Measurements from ENCODE around the gene POPDC2. TPM values are rescaled to one million over a fixed set of nuclear protein-coding genes. Genes with fewer than 3 reads are reported as not detected.

Gene POPDC2
- total RNA-seq, 2 donors from 2014 or later = 8.7 to 26.5 TPM

GRCh38 chr3:119677641-119677934 is 17.2 kb upstream of the POPDC2 start:
- no peaks in the 10 kb centered on the region for H3K27me3 ChIP-seq (replicated peaks; ENCODE audit: insufficient read depth)
- H3K27ac ChIP-seq = peak overlapping the region; percentile 84 to 88
- intact Hi-C loops (cut with DNase I) = loop anchor here (5.0 to 10.0 kb wide), 3 partner anchors 40 to 215 kb away; partner anchors contain the start of genes TIMMDC1 and TMEM39A
- peaks cover 0 to 5% of the 10 kb centered on the region in 2 donors for H3K36me3 ChIP-seq
- TF ChIP-seq CTCF (IDR thresholded peaks at IDR 0.05) = no peak
- no peak for TF ChIP-seq POLR2AphosphoS5 (IDR thresholded peaks at IDR 0.05)
- no peak for TF ChIP-seq POLR2A (IDR thresholded peaks at IDR 0.05)
- H3K9me3 ChIP-seq = no peaks in the 10 kb centered on the region
- WGBS = 12% methylated on average over 6 of the region's 6 CpGs
- peaks cover 10% of the 10 kb centered on the region for H3K4me1 ChIP-seq (replicated peaks)
- DNase-seq (ENCODE audit: low spot score) = no peak
- peak overlapping the region; percentile 62 to 75 for H3K4me3 ChIP-seq

- intact Hi-C loops (cut with DNase I) = loop anchor here (5.0 to 10.0 kb wide), 3 partner anchors 40 to 215 kb away; partner anchors contain the start of genes TIMMDC1 and TMEM39A
- peak; percentile 96 for DNase-seq (ENCODE audit: low spot score)
- Histone ChIP-seq H3K36me3 (peaks cover 0 to 5% of the 10 kb centered on the region in 2 donors), H3K27ac (peak within 1 kb of the TSS; percentile 84 to 88), H3K9me3 (no peaks in the 10 kb centered on the region), H3K4me1 (replicated peaks) (peaks cover 10% of the 10 kb centered on the region), H3K27me3 (replicated peaks; ENCODE audit: insufficient read depth) (no peaks in the 10 kb centered on the region), H3K4me3 (peak within 1 kb of the TSS; percentile 62 to 75)
- whole genome bisulfite sequencing = under 1% methylated on average over 53 of the region's 54 CpGs
- peak; percentile 59 for TF ChIP-seq POLR2A (IDR thresholded peaks at IDR 0.05)
- TF ChIP-seq CTCF (IDR thresholded peaks at IDR 0.05) = no peak
- TF ChIP-seq POLR2AphosphoS5 (IDR thresholded peaks at IDR 0.05) = peak; percentile 98
Observed at GRCh38 chr3:119676771-119677640, 16.6 kb upstream of the POPDC2 start, which contains the start of gene COX17. COX17 (minus strand) TSS chr3:119677406; CDS start chr3:119677310, 96 bp downstream.

DNA sequence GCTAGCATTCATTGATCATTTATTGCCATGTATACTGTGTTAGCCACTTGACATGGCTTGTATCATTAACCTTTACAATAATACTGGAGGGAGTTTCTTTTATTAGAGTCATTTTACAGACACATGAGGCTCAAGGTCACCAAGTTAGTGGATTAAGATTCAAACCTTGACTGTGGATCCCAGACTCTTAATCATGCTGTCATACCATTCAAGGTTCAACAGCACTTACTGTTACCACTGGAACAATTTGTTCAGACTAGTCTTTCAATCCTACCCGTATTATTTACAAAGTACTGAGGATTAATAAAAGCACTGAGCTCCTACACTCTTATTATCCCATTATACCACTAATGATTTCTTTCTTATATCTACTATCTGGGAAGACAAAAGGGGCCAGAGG is 15.6 kb upstream of the POPDC2 start:
- Histone ChIP-seq H3K36me3 (peaks cover 0 to 5% of the 10 kb centered on the region in 2 donors), H3K27ac (peak overlapping the region; percentile 84 to 88), H3K27me3 (replicated peaks; ENCODE audit: insufficient read depth) (no peaks in the 10 kb centered on the region), H3K9me3 (no peaks in the 10 kb centered on the region), H3K4me1 (replicated peaks) (peaks cover 10% of the 10 kb centered on the region), H3K4me3 (peak overlapping the region in 1 of 2 donors; percentile 75)
- DNase-seq (ENCODE audit: low spot score) = no peak
- intact Hi-C loops (cut with DNase I) = loop anchor here (5.0 to 10.0 kb wide), 3 partner anchors 39 to 214 kb away; partner anchors contain the start of genes TIMMDC1 and TMEM39A
- no peak for TF ChIP-seq CTCF (IDR thresholded peaks at IDR 0.05)
- TF ChIP-seq POLR2AphosphoS5 (IDR thresholded peaks at IDR 0.05) = no peak
- TF ChIP-seq POLR2A (IDR thresholded peaks at IDR 0.05) = no peak
- 11% methylated on average over 1 of the region's 1 CpG for WGBS

DNA sequence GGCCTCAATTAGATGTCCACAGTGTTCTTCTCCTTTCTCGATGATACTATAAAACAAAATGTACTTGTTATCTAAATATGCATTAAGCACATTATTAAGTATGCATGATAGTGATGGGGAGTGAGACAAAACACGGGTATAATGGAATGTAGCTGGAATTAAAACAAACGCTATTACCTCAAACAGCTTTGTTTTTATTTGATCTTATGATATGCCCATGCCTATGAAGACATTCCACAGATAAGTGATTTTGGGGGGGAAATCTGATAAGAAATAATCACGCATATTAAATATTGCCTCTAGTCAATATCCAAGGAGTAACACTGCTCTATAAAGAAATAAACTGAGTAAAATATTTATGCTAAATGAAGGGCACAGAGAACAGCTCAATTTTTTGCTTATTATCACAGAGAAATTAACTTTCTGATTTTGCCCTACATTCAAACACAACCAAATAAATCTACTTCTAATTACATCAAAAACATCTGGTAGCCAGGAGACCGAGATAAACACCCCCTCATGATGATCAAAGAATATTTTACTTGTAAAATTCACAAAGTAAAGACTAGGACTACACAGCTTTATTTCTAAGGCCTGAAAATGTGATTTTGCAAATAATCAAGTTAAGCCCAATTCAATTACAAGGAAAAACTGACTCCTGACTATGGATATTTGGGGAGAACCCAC is 14.9 kb upstream of the POPDC2 start:
- H3K27ac ChIP-seq = peak overlapping the region in 1 of 2 donors; percentile 88
- peak overlapping the region in 1 of 2 donors; percentile 75 for H3K4me3 ChIP-seq
- peaks cover 0 to 5% of the 10 kb centered on the region in 2 donors for H3K36me3 ChIP-seq
- no peaks in the 10 kb centered on the region for H3K27me3 ChIP-seq (replicated peaks; ENCODE audit: insufficient read depth)
- DNase-seq (ENCODE audit: low spot score) = no peak
- peaks cover 10% of the 10 kb centered on the region for H3K4me1 ChIP-seq (replicated peaks)
- WGBS = 50% methylated on average over 5 of the region's 5 CpGs
- intact Hi-C loops (cut with DNase I) = loop anchor here (5.0 to 10.0 kb wide), 3 partner anchors 38 to 213 kb away; partner anchors contain the start of genes TIMMDC1 and TMEM39A
- H3K9me3 ChIP-seq = no peaks in the 10 kb centered on the region
- no peak for TF ChIP-seq POLR2AphosphoS5 (IDR thresholded peaks at IDR 0.05)
- TF ChIP-seq POLR2A (IDR thresholded peaks at IDR 0.05) = no peak
- TF ChIP-seq CTCF (IDR thresholded peaks at IDR 0.05) = no peak
